Keratinocyte (primary cell): ENCODE results near the gene OR2A25.

Experiments
- CTCF ChIP-seq, 3 experiments: IDR thresholded peaks in 1 of 3; conservative IDR thresholded peaks in 1 of 3; optimal IDR thresholded peaks in 1 of 3; 2 replicates in 2 of 3; 3 replicates in 1 of 3; pipeline versions ENCODE3 to v1.5.1; 2011; ENCODE audit warnings: low read length in 3 of 3, mild to moderate bottlenecking in 3 of 3, moderate library complexity in 2 of 3, control low read depth in 1 of 3, inconsistent platforms in 1 of 3; ENCODE audit not compliant: insufficient read depth in 2 of 3; ENCODE audit errors: extremely low read depth in 1 of 3
- EZH2 ChIP-seq: IDR thresholded peaks from one replicate; pipeline ENCODE4 v1.6.1; 2012; ENCODE audit warnings: inconsistent platforms, mild to moderate bottlenecking, low read length, moderate library complexity

- TF ChIP-seq CTCF (optimal IDR thresholded peaks at IDR 0.05 in 1 of 3, IDR thresholded peaks at IDR 0.05 in 1 of 3, conservative IDR thresholded peaks at IDR 0.05 in 1 of 3; ENCODE audit: extremely low read depth in 1 of 3, insufficient read depth in 2 of 3, low read length in 3 of 3) (no peak), EZH2 (no peak)
Observed at GRCh38 chr7:144032516-144032915, 37.1 kb upstream of the OR2A25 start.
